Stimulated activated CD8-positive, alpha-beta memory T cell treated with anti-CD3 and anti-CD28 coated beads, Interleukin-4, amount 100 ng/mL, for 48 hours (primary cell): ENCODE measurements around the gene C18orf63.
"Not testable (repeated sequence)": the region's sequence is repeated elsewhere in the genome, so short reads cannot be mapped to it uniquely, and the experiment has no call there.

ENCODE experiments used
- DNase-seq: peaks from one replicate; pipeline ENCODE4 v3.0.0-alpha.2; 2020

C18orf63 gene

GRCh38 chr18:74315464-74316256 lies at the start of gene C18orf63:
Gene C18orf63, plus strand, starts transcription at chr18:74315839. Its CDS starts 2,027 bp downstream, at chr18:74317866.
- DNase-seq: no peak

GRCh38 chr18:74266161-74266560 lies 49.5 kb upstream of the C18orf63 start:
- no peak for DNase-seq

- DNase-seq: no peak
Observed at GRCh38 chr18:74268175-74268574, 47.5 kb upstream of the C18orf63 start.

- DNase-seq: no peak
Observed at GRCh38 chr18:74268933-74269620, 46.6 kb upstream of the C18orf63 start.

GRCh38 chr18:74271635-74272034 lies 44.0 kb upstream of the C18orf63 start:
- no peak for DNase-seq

- DNase-seq: no peak
Observed at GRCh38 chr18:74273394-74273793, 42.2 kb upstream of the C18orf63 start.

GRCh38 chr18:74274700-74275099 lies 40.9 kb upstream of the C18orf63 start:
- no peak for DNase-seq

GRCh38 chr18:74275736-74276135 lies 39.9 kb upstream of the C18orf63 start:
- DNase-seq: no peak

GRCh38 chr18:74276609-74277008 lies 39.0 kb upstream of the C18orf63 start:
- DNase-seq: no peak

GRCh38 chr18:74277296-74277695 lies 38.3 kb upstream of the C18orf63 start:
- DNase-seq: no peak

- no peak for DNase-seq
Observed at GRCh38 chr18:74278058-74278457, 37.6 kb upstream of the C18orf63 start.

GRCh38 chr18:74278983-74279382 lies 36.7 kb upstream of the C18orf63 start:
- DNase-seq: no peak

GRCh38 chr18:74281011-74281979 lies 34.3 kb upstream of the C18orf63 start:
- DNase-seq: no peak

- DNase-seq: no peak
Observed at GRCh38 chr18:74281980-74282754, 33.5 kb upstream of the C18orf63 start.

GRCh38 chr18:74282755-74283554 lies 32.7 kb upstream of the C18orf63 start:
- no peak for DNase-seq

GRCh38 chr18:74283646-74284045 lies 32.0 kb upstream of the C18orf63 start:
- DNase-seq: no peak

GRCh38 chr18:74284191-74284979 lies 31.3 kb upstream of the C18orf63 start:
- no peak for DNase-seq

- DNase-seq: no peak
Observed at GRCh38 chr18:74284980-74285355, 30.7 kb upstream of the C18orf63 start.

GRCh38 chr18:74285583-74285982 lies 30.1 kb upstream of the C18orf63 start:
- DNase-seq: not testable (repeated sequence)

GRCh38 chr18:74286106-74286855 lies 29.4 kb upstream of the C18orf63 start:
- no peak for DNase-seq
